ENCODE data around the gene PTPRJ. TPM values are rescaled to one million over a fixed set of nuclear protein-coding genes. Genes with fewer than 3 reads are reported as not detected.
A peak's percentile ranks its signal among the peaks of the same experiment; 100 is the strongest.

PTPRJ gene
- total and polyA plus RNA-seq, 7 donors: 0.32 to 12.4 (median 4.1) TPM

DNA sequence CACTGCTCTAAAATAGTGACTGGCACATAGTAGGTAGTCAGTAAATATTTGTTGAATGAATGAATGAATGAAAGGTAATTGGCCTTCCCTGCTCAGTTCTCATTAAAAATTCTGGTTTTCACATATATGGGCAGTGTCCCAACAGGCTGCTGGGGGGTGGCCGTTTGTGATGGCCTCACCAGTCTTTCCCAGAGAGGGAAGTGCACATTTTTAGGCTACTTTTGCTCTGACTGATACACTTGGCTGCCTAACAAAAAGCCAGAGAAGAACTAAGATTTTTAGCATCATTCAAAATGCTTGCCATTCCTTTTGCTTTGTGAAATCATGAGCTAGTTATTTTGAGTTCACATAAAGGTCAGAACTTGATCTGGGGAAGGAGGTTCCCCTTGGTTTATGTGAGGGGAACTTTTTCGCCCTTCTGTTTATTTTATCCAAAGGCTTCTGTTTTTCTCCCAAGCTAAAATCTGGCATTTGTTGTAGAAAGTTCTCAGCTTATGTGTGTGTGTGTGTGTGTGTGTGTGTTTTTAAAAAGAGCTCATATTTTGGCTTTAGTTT, 83.1 kb downstream of the PTPRJ start:
- 18 to 54% (median 28%) methylated on average over 2 of the region's 2 CpGs for WGBS, 3 donors
- Histone ChIP-seq H3K36me3 (ENCODE audit: insufficient read depth in 1 of 2, low read depth in 1 of 2) (no peaks in the 10 kb centered on the region), H3K9me3 (no peaks in the 10 kb centered on the region), H3K27ac (peak overlapping the region; percentile 50), H3K4me3 (no peak overlapping the region), H3K4me1 (peaks cover 16% of the 10 kb centered on the region), H3K27me3 (ENCODE audit: insufficient read depth in 3 of 3, low read length in 2 of 3) (peaks cover 0 to under 1% (median 0%) of the 10 kb centered on the region in 3 donors)
- TF ChIP-seq, protein P1, sequence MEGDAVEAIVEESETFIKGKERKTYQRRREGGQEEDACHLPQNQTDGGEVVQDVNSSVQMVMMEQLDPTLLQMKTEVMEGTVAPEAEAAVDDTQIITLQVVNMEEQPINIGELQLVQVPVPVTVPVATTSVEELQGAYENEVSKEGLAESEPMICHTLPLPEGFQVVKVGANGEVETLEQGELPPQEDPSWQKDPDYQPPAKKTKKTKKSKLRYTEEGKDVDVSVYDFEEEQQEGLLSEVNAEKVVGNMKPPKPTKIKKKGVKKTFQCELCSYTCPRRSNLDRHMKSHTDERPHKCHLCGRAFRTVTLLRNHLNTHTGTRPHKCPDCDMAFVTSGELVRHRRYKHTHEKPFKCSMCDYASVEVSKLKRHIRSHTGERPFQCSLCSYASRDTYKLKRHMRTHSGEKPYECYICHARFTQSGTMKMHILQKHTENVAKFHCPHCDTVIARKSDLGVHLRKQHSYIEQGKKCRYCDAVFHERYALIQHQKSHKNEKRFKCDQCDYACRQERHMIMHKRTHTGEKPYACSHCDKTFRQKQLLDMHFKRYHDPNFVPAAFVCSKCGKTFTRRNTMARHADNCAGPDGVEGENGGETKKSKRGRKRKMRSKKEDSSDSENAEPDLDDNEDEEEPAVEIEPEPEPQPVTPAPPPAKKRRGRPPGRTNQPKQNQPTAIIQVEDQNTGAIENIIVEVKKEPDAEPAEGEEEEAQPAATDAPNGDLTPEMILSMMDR (IDR thresholded peaks at IDR 0.05): no peak
- DNase-seq (peak in 1 of 2 donors; percentile 30), ATAC-seq (peak; percentile 31 to 69 (median 48))
- intact Hi-C loops (cut with DNase I): no loop called here

DNA sequence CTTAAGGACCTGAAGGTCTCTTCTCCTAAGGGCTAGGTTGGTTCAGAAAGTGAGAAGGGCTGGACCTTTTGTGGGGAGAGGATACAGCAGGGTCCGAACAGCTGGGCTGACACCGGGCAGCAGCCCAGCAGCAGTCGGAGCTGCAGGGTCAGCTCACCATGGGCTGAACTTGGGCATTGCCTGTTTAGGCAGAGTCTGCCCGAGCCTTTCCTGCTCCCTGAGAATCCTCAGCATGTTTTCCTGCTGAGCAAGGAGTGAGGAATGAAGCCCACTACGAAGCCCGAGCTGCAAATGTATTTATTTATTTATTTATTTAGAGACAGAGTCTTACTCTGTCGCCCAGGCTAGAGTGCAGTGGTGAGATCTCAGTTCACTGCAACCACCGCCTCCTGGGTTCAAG, 83.9 kb downstream of the PTPRJ start:
- Histone ChIP-seq H3K4me3 (no peak overlapping the region), H3K9me3 (no peaks in the 10 kb centered on the region), H3K36me3 (ENCODE audit: insufficient read depth in 1 of 2, low read depth in 1 of 2) (no peaks in the 10 kb centered on the region), H3K4me1 (peaks cover 16% of the 10 kb centered on the region), H3K27me3 (ENCODE audit: insufficient read depth in 3 of 3, low read length in 2 of 3) (no peaks in the 10 kb centered on the region), H3K27ac (peak overlapping the region; percentile 50)
- intact Hi-C loops (cut with DNase I): no loop called here
- WGBS, 3 donors: 44 to 52% (median 48%) methylated on average over 8 of the region's 8 CpGs
- ATAC-seq: peak in 1 of 4 donors; percentile 26
- TF ChIP-seq, protein P1 (IDR thresholded peaks at IDR 0.05): no peak
- DNase-seq: no peak

DNA sequence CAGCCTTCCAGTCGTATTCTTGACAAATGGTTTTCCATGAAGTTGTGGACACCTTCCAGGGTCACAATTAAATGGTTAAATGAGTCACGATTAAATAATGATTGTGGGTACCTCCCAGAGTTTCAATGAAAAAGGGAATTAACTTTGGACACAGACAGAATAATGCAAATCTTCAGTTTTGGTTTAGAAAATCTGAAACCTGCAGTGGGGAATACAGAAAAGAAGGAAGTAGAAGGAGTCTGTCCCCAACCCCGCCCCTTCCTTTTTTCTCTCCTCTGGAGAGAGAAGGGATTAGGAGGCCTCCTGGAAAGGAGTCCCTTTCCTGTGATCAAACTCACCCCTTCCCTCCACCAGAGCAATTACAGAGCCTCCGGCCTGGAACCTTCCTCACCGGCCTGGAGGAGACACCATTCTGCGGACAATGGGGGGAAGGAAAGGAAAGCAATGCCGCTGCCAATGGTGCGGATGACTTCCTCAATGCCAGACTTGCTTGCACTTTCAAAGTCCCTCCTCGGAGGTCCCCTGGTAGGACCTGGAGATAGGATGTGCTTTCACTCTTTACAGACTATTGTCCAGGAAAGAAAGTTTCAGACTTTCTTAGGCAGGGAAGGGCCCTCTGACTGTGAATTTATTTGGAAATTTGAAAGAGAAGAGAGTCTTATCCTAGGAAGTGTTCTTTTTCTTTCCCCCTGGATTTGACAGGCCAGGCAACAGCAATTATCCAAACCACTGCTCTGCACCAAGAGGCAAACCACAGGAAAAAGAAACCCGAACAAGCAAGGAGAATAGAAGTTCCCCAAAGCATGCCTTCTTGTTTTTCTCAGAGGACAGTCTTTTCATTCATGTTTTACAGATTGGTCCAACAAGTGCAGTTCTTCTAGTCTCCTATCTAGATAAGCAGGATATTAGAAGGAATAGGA, 86.8 kb downstream of the PTPRJ start:
- Histone ChIP-seq H3K9me3 (no peaks in the 10 kb centered on the region), H3K4me3 (no peak overlapping the region), H3K36me3 (ENCODE audit: insufficient read depth in 1 of 2, low read depth in 1 of 2) (no peaks in the 10 kb centered on the region), H3K27ac (no peak overlapping the region), H3K4me1 (peaks cover 16% of the 10 kb centered on the region), H3K27me3 (ENCODE audit: insufficient read depth in 3 of 3, low read length in 2 of 3) (no peaks in the 10 kb centered on the region)
- TF ChIP-seq, protein P1 (IDR thresholded peaks at IDR 0.05): no peak
- DNase-seq (no peak), ATAC-seq (no peak)
- WGBS, 3 donors: 63 to 70% (median 66%) methylated on average over 10 of the region's 10 CpGs
- intact Hi-C loops (cut with DNase I): no loop called here

DNA sequence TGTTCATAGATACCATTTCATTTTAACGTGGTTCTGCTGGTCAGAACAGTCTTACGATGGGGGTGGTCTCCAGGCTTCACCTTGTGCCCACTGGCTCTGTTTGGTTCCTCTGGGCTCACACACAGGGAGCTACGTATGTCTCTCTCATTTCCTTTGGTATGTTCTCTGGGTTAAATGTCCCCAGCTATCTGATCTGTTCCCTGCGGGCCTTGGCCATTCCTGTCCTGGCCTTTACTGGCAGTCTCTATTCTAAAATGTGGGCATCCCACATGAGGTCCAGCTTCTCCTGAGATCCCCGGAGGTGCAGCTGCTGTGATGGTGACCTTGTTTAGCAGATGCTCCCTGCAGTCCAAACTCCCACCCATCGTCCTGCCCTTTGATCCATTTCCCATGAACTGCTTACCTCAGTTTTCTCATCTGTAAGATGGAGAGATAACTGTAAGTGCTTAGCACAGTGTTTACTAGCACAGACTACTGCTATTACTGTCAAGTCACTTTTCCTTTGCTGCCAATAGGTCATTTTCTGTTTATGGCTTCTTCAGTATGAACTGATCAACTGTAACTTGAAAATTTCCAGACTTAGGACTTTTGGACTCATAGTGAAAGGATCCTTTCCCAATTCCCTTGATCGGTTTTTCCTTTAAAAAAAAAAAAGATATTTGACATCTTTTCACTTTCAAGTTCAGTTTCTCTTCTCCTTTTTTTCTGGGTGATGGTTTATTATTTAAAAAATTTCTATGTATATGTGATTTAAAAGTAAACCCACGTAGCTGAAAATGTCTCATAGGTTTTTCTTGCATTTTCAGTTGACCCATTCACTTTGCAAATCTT, 92.9 kb downstream of the PTPRJ start:
- intact Hi-C loops (cut with DNase I): no loop called here
- Histone ChIP-seq H3K4me3 (no peak overlapping the region), H3K27ac (no peak overlapping the region), H3K4me1 (no peaks in the 10 kb centered on the region), H3K27me3 (ENCODE audit: insufficient read depth in 3 of 3, low read length in 2 of 3) (no peaks in the 10 kb centered on the region), H3K36me3 (ENCODE audit: insufficient read depth in 1 of 2, low read depth in 1 of 2) (no peaks in the 10 kb centered on the region), H3K9me3 (no peaks in the 10 kb centered on the region)
- 58 to 90% (median 67%) methylated on average over 8 of the region's 8 CpGs for WGBS, 3 donors
- DNase-seq (no peak), ATAC-seq (no peak)
- TF ChIP-seq, protein P1 (IDR thresholded peaks at IDR 0.05): no peak
